Pancreas (tissue), 10 donors: ENCODE data around the gene RCOR1. TPM values are rescaled to one million over a fixed set of nuclear protein-coding genes. Genes with fewer than 3 reads are reported as not detected.
A peak's percentile ranks its signal among the peaks of the same experiment; 100 is the strongest.

Experiments
- ATAC-seq, 4 donors: fragments of 200-7000 bp; cut with Tn5 transposase; one replicate each; pipeline versions ENCODE4 v1.8.0 to v1.9.1; 2020; ENCODE audit warnings: mild to moderate bottlenecking in 4 of 4, moderate library complexity in 4 of 4
- DNase-seq, 6 donors: peaks; one replicate each; pipeline ENCODE4 v3.0.0-alpha.2; 2020
- FAIRE-seq: peaks from 2 replicates; lab custom pipeline; 2012; peaks lifted over from hg19 to GRCh38; lab: Jason Lieb, UNC
- H3K27ac ChIP-seq, 4 donors: fragments of 200-600 bp; sonication (generic); 1 replicate in 3 of 4; 2 replicates in 1 of 4; pipeline versions ENCODE4 v1.5.0 to v1.8.0; 2020
- H3K27me3 ChIP-seq, 4 donors: fragments of 200-600 bp; one replicate each; pipeline ENCODE4 v1.8.0; 2021
- H3K36me3 ChIP-seq, 3 donors: fragments of 200-600 bp; sonication (generic) in 1 of 3; one replicate each; pipeline versions ENCODE4 v1.5.0 to v1.8.0; 2020 to 2021
- H3K4me1 ChIP-seq, 3 donors: fragments of 200-600 bp; one replicate each; pipeline ENCODE4 v1.8.0; 2021
- H3K4me3 ChIP-seq, 4 donors: fragments of 200-600 bp; sonication (generic) in 2 of 4; one replicate each; pipeline versions ENCODE4 v1.5.0 to v1.8.0; 2020 to 2021
- H3K9me3 ChIP-seq, 4 donors: fragments of 200-600 bp; one replicate each; pipeline ENCODE4 v1.8.0; 2021
- CTCF ChIP-seq, 4 donors: fragments of 200-600 bp; sonication (generic) in 3 of 4; IDR thresholded peaks; one replicate each; pipeline versions ENCODE4 v1.5.0 to v1.8.0; 2021; ENCODE audit warnings: antibody characterized with exemption in 4 of 4
- WGBS, 2 donors: extraction: QIAGEN DNeasy Blood & Tissue Kit; methylation state at CpG; one replicate each; pipeline ENCODE4 v1.1.7; 2013; 5-methylcytosine and 5-hydroxymethylcytosine counted together
- intact Hi-C, 3 donors: fragments of 100-400 bp; cut with DNase I; formaldehyde crosslinking; loops; one replicate each; pipeline versions ENCODE4 v1.11.1 to v1.14.2; 2022
- polyA plus RNA-seq, 2 donors: library from polyadenylated mRNA; stranded (reverse); fragments of 200-250 nt; gene quantifications; one replicate each; pipeline ENCODE4 v1.2.3, GENCODE V29; 2013
- total RNA-seq, 6 donors: library from RNA; stranded (reverse); fragmentation: NEBNext Ultra II Directional in 4 of 6; extraction: Animal tissue kit (Norgen Biotek cat#: 25700) in 4 of 6; gene quantifications; one replicate each; pipeline versions ENCODE4 v1.2.1 to v1.2.4, GENCODE V29; 2021 to 2023
- donor health status: healthy with polysubstance abuse.
- donor health status: DM: no; HTN: no; CAD: no; lungs with moderate emphysema.
- donor health status: DM: no; HTN: no; CAD: no.
- donor health status: control.
- donor health status: control.
- donor health status: Bipolar disorder and iron deficiency.
- donor health status: DM: yes; HTN: yes; CAD: no.
- donor health status: DM: no; HTN: no; CAD: no.
- donor health status: DM: no; HTN: no; CAD: no.
- donor health status: DM: yes; HTN: yes; CAD: no.

RCOR1 gene
- total and polyA plus RNA-seq, 8 donors = 2.8 to 13.5 (median 6.8) TPM

DNA sequence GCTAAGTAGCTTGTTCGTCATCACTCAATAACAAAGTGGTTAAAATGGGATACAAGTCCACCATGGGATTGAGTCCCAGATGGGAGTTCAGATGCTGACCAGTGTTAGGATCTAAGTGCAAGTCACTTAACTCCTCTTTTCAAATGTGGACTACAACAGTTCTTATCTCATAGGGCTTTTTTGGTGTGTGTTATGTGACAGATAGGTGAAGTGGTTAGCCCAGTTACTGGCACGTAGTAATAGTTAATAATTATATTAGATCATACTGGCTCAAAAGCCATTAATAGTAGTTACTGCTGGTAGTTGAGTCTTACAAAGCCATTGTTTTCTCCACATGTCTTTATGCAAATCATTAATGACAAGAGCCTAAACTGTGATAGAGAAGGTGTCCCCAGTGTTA lies 73.2 kb downstream of the RCOR1 start:
- 53 to 58% methylated on average over 2 of the region's 2 CpGs for WGBS, 2 donors
- no peak for TF ChIP-seq CTCF (IDR thresholded peaks at IDR 0.05)
- intact Hi-C loops = no loop called here
- ATAC-seq (peak; percentile 24 to 48 (median 34)), DNase-seq (no peak), FAIRE-seq (no peak)
- Histone ChIP-seq H3K27me3 (no peaks in the 10 kb centered on the region), H3K9me3 (no peaks in the 10 kb centered on the region), H3K27ac (no peak overlapping the region), H3K4me1 (peaks cover 0 to 20% (median 8%) of the 10 kb centered on the region in 3 donors), H3K36me3 (no peaks in the 10 kb centered on the region), H3K4me3 (no peak overlapping the region)

GRCh38 chr14:102666635-102667034 lies 74.2 kb downstream of the RCOR1 start:
- intact Hi-C loops = no loop called here
- H3K27me3 ChIP-seq = no peaks in the 10 kb centered on the region
- WGBS, 2 donors = 85 to 87% methylated on average over 5 of the region's 5 CpGs
- peaks cover 0 to 20% (median 8%) of the 10 kb centered on the region in 3 donors for H3K4me1 ChIP-seq
- no peak for TF ChIP-seq CTCF (IDR thresholded peaks at IDR 0.05)
- DNase-seq (no peak), ATAC-seq (no peak), FAIRE-seq (no peak)
- no peaks in the 10 kb centered on the region for H3K36me3 ChIP-seq
- no peak overlapping the region for H3K27ac ChIP-seq
- H3K9me3 ChIP-seq = no peaks in the 10 kb centered on the region
- no peak overlapping the region for H3K4me3 ChIP-seq

DNA sequence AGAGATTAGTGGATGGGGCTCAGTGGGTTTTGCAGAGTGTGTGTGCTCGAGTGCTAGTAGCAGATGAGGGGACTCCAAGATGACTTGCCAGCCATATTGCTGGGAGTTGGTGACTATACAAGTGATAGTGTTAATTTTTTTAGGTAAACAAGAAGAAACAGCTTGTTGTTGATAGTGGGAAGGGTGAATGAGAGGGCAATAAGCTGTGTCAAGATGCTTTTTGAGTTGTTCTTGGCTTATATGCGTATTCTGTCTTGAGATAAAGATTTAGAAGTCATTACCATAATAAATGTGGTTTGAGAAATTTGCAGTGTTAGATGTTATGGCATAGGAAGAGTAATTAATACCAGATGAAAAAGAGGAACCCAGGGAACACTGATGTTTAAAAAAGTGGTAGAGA lies 75.3 kb downstream of the RCOR1 start:
- intact Hi-C loops = no loop called here
- DNase-seq (no peak), FAIRE-seq (no peak), ATAC-seq (no peak)
- peaks cover 0 to 20% (median 4%) of the 10 kb centered on the region in 3 donors for H3K4me1 ChIP-seq
- 82 to 89% methylated on average over 2 of the region's 2 CpGs for WGBS, 2 donors
- no peaks in the 10 kb centered on the region for H3K9me3 ChIP-seq
- no peak overlapping the region for H3K27ac ChIP-seq
- no peaks in the 10 kb centered on the region for H3K36me3 ChIP-seq
- no peaks in the 10 kb centered on the region for H3K27me3 ChIP-seq
- H3K4me3 ChIP-seq = no peak overlapping the region
- TF ChIP-seq CTCF (IDR thresholded peaks at IDR 0.05) = no peak

- Histone ChIP-seq H3K4me1 (peaks cover 0 to 16% (median 0%) of the 10 kb centered on the region in 3 donors), H3K4me3 (no peak overlapping the region), H3K9me3 (no peaks in the 10 kb centered on the region), H3K36me3 (no peaks in the 10 kb centered on the region), H3K27ac (no peak overlapping the region), H3K27me3 (no peaks in the 10 kb centered on the region)
- WGBS, 2 donors = 84 to 88% methylated on average over 9 of the region's 9 CpGs
- intact Hi-C loops = no loop called here
- TF ChIP-seq CTCF (IDR thresholded peaks at IDR 0.05) = no peak
- FAIRE-seq (no peak), DNase-seq (no peak), ATAC-seq (no peak)
Measured at GRCh38 chr14:102668291-102668873, 75.9 kb downstream of the RCOR1 start.

GRCh38 chr14:102671410-102671809 lies 79.0 kb downstream of the RCOR1 start:
- no peak for ATAC-seq
- no peaks in the 10 kb centered on the region for H3K36me3 ChIP-seq
- H3K4me3 ChIP-seq = no peak overlapping the region
- no peak for FAIRE-seq
- no peaks in the 10 kb centered on the region for H3K27me3 ChIP-seq
- 80 to 85% methylated on average over 3 of the region's 3 CpGs for WGBS, 2 donors
- H3K4me1 ChIP-seq = peaks cover 0 to under 1% (median 0%) of the 10 kb centered on the region in 3 donors
- no peak for TF ChIP-seq CTCF (IDR thresholded peaks at IDR 0.05)
- intact Hi-C loops = no loop called here
- no peak overlapping the region for H3K27ac ChIP-seq
- no peak for DNase-seq
- no peaks in the 10 kb centered on the region for H3K9me3 ChIP-seq
